GM19452 (cell line): ENCODE results near the gene GRK2.

ENCODE experiments used
- ATAC-seq: cut with Tn5 transposase; IDR thresholded peaks from one replicate; pipeline ENCODE4 v1.9.1; 2021; ENCODE audit not compliant: unreplicated experiment

GRK2 gene

GRCh38 chr11:67293090-67293489, 26.8 kb downstream of the GRK2 start:
- ATAC-seq, result no peak

GRCh38 chr11:67295846-67296245, 29.6 kb downstream of the GRK2 start:
- ATAC-seq, result no peak

GRCh38 chr11:67298786-67299185, 32.5 kb downstream of the GRK2 start:
- no peak for ATAC-seq

- ATAC-seq, result no peak
These were observed 33.4 kb downstream of the GRK2 start for GRCh38 chr11:67299471-67300191.

- ATAC-seq, result no peak
These were observed 34.0 kb downstream of the GRK2 start for GRCh38 chr11:67300256-67300755.

GRCh38 chr11:67300756-67301312, 34.6 kb downstream of the GRK2 start:
- ATAC-seq, result no peak

- ATAC-seq, result no peak
These were observed 35.1 kb downstream of the GRK2 start for GRCh38 chr11:67301313-67301921.

- ATAC-seq, result no peak
These were observed 35.8 kb downstream of the GRK2 start for GRCh38 chr11:67301951-67302516.

- ATAC-seq, result no peak
These were observed 36.4 kb downstream of the GRK2 start for GRCh38 chr11:67302571-67303131.

- ATAC-seq, result no peak
These were observed 37.0 kb downstream of the GRK2 start, which contains the start of gene SSH3 for GRCh38 chr11:67303132-67303834. SSH3 (plus strand) TSS chr11:67303530; CDS start chr11:67303626, 96 bp downstream.

GRCh38 chr11:67303835-67304411, 37.6 kb downstream of the GRK2 start:
- no peak for ATAC-seq

GRCh38 chr11:67304511-67305113, 38.3 kb downstream of the GRK2 start:
- ATAC-seq, result no peak

GRCh38 chr11:67306769-67307544, 40.7 kb downstream of the GRK2 start:
- ATAC-seq, result no peak

GRCh38 chr11:67307545-67308001, 41.3 kb downstream of the GRK2 start:
- no peak for ATAC-seq

GRCh38 chr11:67308031-67308866, 42.0 kb downstream of the GRK2 start:
- ATAC-seq, result no peak

- no peak for ATAC-seq
These were observed 42.9 kb downstream of the GRK2 start for GRCh38 chr11:67309166-67309565.

- no peak for ATAC-seq
These were observed 43.4 kb downstream of the GRK2 start for GRCh38 chr11:67309661-67310061.
